Measurements from ENCODE around the gene C2orf74. TPM values are rescaled to one million over a fixed set of nuclear protein-coding genes. Genes with fewer than 3 reads are reported as not detected.

The C2orf74 gene
- total RNA-seq, 1 experiment from 2014 or later, result 8.0 TPM

- H3K27me3 ChIP-seq (ENCODE audit: insufficient read depth, low read length), result no peaks in the 10 kb centered on the region
- no peak overlapping the region for H3K23ac ChIP-seq (ENCODE audit: insufficient read length, low read depth, low read length)
- H3K4me1 ChIP-seq (ENCODE audit: insufficient read depth, low read length), result no peaks in the 10 kb centered on the region
- no peak overlapping the region for H4K5ac ChIP-seq (ENCODE audit: insufficient read length, low read depth, low read length)
- WGBS (ENCODE audit: extremely low coverage, insufficient read length, low lambda C conversion rate), result no CpG with 5 or more reads among the region's 2 CpGs
- Mint-ChIP-seq H3K4me1 (peaks cover 2 to 3% of the 10 kb centered on the region in 2 experiments; a peak in 2 of 4 replicates), H3K9me3 (peaks cover 26 to 32% of the 10 kb centered on the region in 2 experiments), H3K36me3 (ENCODE audit: insufficient read depth in 1 of 3, low read depth in 3 of 3) (peaks cover 29 to 42% (median 40%) of the 10 kb centered on the region in 3 experiments), H3K27ac (no peak overlapping the region), H3K27me3 (ENCODE audit: low read depth) (no peaks in the 10 kb centered on the region), H3K4me3 (no peak overlapping the region)
- H3K9ac ChIP-seq (ENCODE audit: extremely low read depth, insufficient read length, low read length), result no peak overlapping the region
- H3K4ac ChIP-seq (ENCODE audit: low read depth, low read length), result no peak overlapping the region
- H3K27ac ChIP-seq (ENCODE audit: insufficient read length, low read depth, low read length), result no peak overlapping the region
- no peaks in the 10 kb centered on the region for H4K20me1 ChIP-seq (ENCODE audit: control insufficient read depth, insufficient read depth, insufficient read length)
- no peak for DNase-seq
- H3K4me2 ChIP-seq (ENCODE audit: insufficient read depth, insufficient read length, low read length), result no peak overlapping the region
- no peak overlapping the region for H2BK15ac ChIP-seq (ENCODE audit: low read depth, low read length)
- H3K14ac ChIP-seq (ENCODE audit: insufficient read depth, low read length), result no peak overlapping the region
- no peak overlapping the region for H4K8ac ChIP-seq (replicated peaks; ENCODE audit: insufficient read length, low read depth, low read length)
- no peak overlapping the region for H3K18ac ChIP-seq (ENCODE audit: insufficient read length, low read depth, low read length)
- no peaks in the 10 kb centered on the region for H3K79me2 ChIP-seq (ENCODE audit: insufficient read depth, low read length)
- no peak overlapping the region for H2AFZ ChIP-seq (ENCODE audit: low read length)
- H3K79me1 ChIP-seq (ENCODE audit: insufficient read depth, low read depth, low read length, poor library complexity, severe bottlenecking), result no peaks in the 10 kb centered on the region
- H2BK20ac ChIP-seq (ENCODE audit: low read depth, low read length, poor library complexity, severe bottlenecking), result no peak overlapping the region
- no peak overlapping the region for H2BK12ac ChIP-seq (ENCODE audit: insufficient read length, low read depth, low read length)
- no peaks in the 10 kb centered on the region for H3K23me2 ChIP-seq (ENCODE audit: insufficient read length, low read depth, low read length, poor library complexity, severe bottlenecking)
- no peak overlapping the region for H3K56ac ChIP-seq (ENCODE audit: insufficient read length, low read depth, low read length)
- no peaks in the 10 kb centered on the region for H3K9me3 ChIP-seq (ENCODE audit: control insufficient read depth, low read depth, low read length)
- no peak overlapping the region for H4K91ac ChIP-seq (ENCODE audit: insufficient read length, low read depth, low read length)
- no peak overlapping the region for H2BK120ac ChIP-seq (ENCODE audit: low read depth, low read length, poor library complexity, severe bottlenecking)
- H2AK5ac ChIP-seq (ENCODE audit: insufficient read length, low read length), result no peak overlapping the region
- TF ChIP-seq, protein P1, sequence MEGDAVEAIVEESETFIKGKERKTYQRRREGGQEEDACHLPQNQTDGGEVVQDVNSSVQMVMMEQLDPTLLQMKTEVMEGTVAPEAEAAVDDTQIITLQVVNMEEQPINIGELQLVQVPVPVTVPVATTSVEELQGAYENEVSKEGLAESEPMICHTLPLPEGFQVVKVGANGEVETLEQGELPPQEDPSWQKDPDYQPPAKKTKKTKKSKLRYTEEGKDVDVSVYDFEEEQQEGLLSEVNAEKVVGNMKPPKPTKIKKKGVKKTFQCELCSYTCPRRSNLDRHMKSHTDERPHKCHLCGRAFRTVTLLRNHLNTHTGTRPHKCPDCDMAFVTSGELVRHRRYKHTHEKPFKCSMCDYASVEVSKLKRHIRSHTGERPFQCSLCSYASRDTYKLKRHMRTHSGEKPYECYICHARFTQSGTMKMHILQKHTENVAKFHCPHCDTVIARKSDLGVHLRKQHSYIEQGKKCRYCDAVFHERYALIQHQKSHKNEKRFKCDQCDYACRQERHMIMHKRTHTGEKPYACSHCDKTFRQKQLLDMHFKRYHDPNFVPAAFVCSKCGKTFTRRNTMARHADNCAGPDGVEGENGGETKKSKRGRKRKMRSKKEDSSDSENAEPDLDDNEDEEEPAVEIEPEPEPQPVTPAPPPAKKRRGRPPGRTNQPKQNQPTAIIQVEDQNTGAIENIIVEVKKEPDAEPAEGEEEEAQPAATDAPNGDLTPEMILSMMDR (conservative IDR thresholded peaks at IDR 0.05), result no peak
- no peak overlapping the region for H2BK5ac ChIP-seq (ENCODE audit: insufficient read length, low read length)
- no peak overlapping the region for H3T11ph ChIP-seq (ENCODE audit: low read length)
Measured at GRCh38 chr2:61116302-61116701, 45.7 kb upstream of the C2orf74 start.

Measured in H9 (cell line).